ENCODE measurements around the gene ANKAR. TPM values are rescaled to one million over a fixed set of nuclear protein-coding genes. Genes with fewer than 3 reads are reported as not detected.

The ANKAR gene
- total RNA-seq, 1 donor from 2014 or later = 14.5 TPM

- no peak for TF ChIP-seq CTCF (IDR thresholded peaks at IDR 0.05)
- Mint-ChIP-seq H3K4me1 (no peaks in the 10 kb centered on the region), H3K27me3 (peaks cover 11% of the 10 kb centered on the region), H3K27ac (no peak overlapping the region), H3K9me3 (no peaks in the 10 kb centered on the region), H3K4me3 (no peak overlapping the region), H3K36me3 (ENCODE audit: low read depth) (no peaks in the 10 kb centered on the region)
- ChIA-PET POLR2A (no interaction called here), CTCF (no interaction called here)
- DNase-seq = no peak
- intact Hi-C loops (cut with micrococcal nuclease) = no loop called here
- ATAC-seq (ENCODE audit: low read depth) = no peak
Measured at GRCh38 chr2:189629531-189630453, 44.7 kb upstream of the ANKAR start.

- ATAC-seq (ENCODE audit: low read depth) = no peak
- ChIA-PET POLR2A (no interaction called here), CTCF (no interaction called here)
- Mint-ChIP-seq H3K36me3 (ENCODE audit: low read depth) (no peaks in the 10 kb centered on the region), H3K27me3 (peaks cover 4% of the 10 kb centered on the region), H3K27ac (no peak overlapping the region), H3K4me1 (no peaks in the 10 kb centered on the region), H3K9me3 (no peaks in the 10 kb centered on the region), H3K4me3 (no peak overlapping the region)
- no peak for DNase-seq
- TF ChIP-seq CTCF (IDR thresholded peaks at IDR 0.05) = no peak
- intact Hi-C loops (cut with micrococcal nuclease) = no loop called here
Measured at GRCh38 chr2:189631849-189632248, 42.6 kb upstream of the ANKAR start.

GRCh38 chr2:189633392-189633811 is 41.1 kb upstream of the ANKAR start:
- POLR2A ChIA-PET = no interaction called here
- ATAC-seq (ENCODE audit: low read depth) = no peak

GRCh38 chr2:189635353-189635752 is 39.1 kb upstream of the ANKAR start:
- no peak for ATAC-seq (ENCODE audit: low read depth)
- Mint-ChIP-seq H3K9me3 (no peaks in the 10 kb centered on the region), H3K36me3 (ENCODE audit: low read depth) (no peaks in the 10 kb centered on the region), H3K4me3 (no peak overlapping the region), H3K4me1 (no peaks in the 10 kb centered on the region), H3K27me3 (peaks cover 4% of the 10 kb centered on the region), H3K27ac (no peak overlapping the region)
- ChIA-PET CTCF (no interaction called here), POLR2A (no interaction called here)
- intact Hi-C loops (cut with micrococcal nuclease) = no loop called here
- TF ChIP-seq CTCF (IDR thresholded peaks at IDR 0.05) = no peak
- DNase-seq = no peak

More at GRCh38 chr2:189633392-189633811, 41.1 kb upstream of the ANKAR start:
- no peak overlapping the region for H3K27ac Mint-ChIP-seq
- no peak for DNase-seq
- TF ChIP-seq CTCF (IDR thresholded peaks at IDR 0.05) = no peak
- H3K9me3 Mint-ChIP-seq = no peaks in the 10 kb centered on the region
- peaks cover 4% of the 10 kb centered on the region for H3K27me3 Mint-ChIP-seq
- H3K4me3 Mint-ChIP-seq = no peak overlapping the region
- intact Hi-C loops (cut with micrococcal nuclease) = no loop called here
- H3K4me1 Mint-ChIP-seq = no peaks in the 10 kb centered on the region
- H3K36me3 Mint-ChIP-seq (ENCODE audit: low read depth) = no peaks in the 10 kb centered on the region
- CTCF ChIA-PET = no interaction called here

GRCh38 chr2:189638301-189639006 is 36.0 kb upstream of the ANKAR start:
- no peaks in the 10 kb centered on the region for H3K9me3 Mint-ChIP-seq
- intact Hi-C loops (cut with micrococcal nuclease) = no loop called here

More at GRCh38 chr2:189638301-189639006, 36.0 kb upstream of the ANKAR start:
- DNase-seq (no peak), ATAC-seq (ENCODE audit: low read depth) (no peak)
- no peaks in the 10 kb centered on the region for H3K36me3 Mint-ChIP-seq (ENCODE audit: low read depth)
- CTCF ChIA-PET = no interaction called here
- H3K27me3 Mint-ChIP-seq = no peaks in the 10 kb centered on the region
- H3K4me1 Mint-ChIP-seq = no peaks in the 10 kb centered on the region
- no peak overlapping the region for H3K27ac Mint-ChIP-seq
- H3K4me3 Mint-ChIP-seq = no peak overlapping the region
- POLR2A ChIA-PET = no interaction called here
- TF ChIP-seq CTCF (IDR thresholded peaks at IDR 0.05) = no peak

Data from activated B cell treated with CpG ODN at 0.5 μM for 24 hours (primary cell).